Neural crest cell (in vitro differentiated cells): ENCODE data around the gene INAVA. TPM values are rescaled to one million over a fixed set of nuclear protein-coding genes. Genes with fewer than 3 reads are reported as not detected.

ENCODE experiments used
- DNase-seq: peaks from one replicate; pipeline ENCODE4 v3.0.0; 2021; ENCODE audit warnings: low read depth, mixed read lengths, low spot score
- H3K27ac Mint-ChIP-seq: one replicate; pipeline ENCODE4 v1.8.0; 2021; ENCODE audit warnings: mild to moderate bottlenecking, mixed read lengths; ENCODE audit not compliant: unreplicated experiment
- H3K27me3 Mint-ChIP-seq: 2 replicates; pipeline ENCODE4 v1.8.0; 2021; ENCODE audit warnings: low read depth, mild to moderate bottlenecking, mixed read lengths
- H3K36me3 Mint-ChIP-seq: 2 replicates; pipeline ENCODE4 v1.8.0; 2021; ENCODE audit warnings: low read depth, mild to moderate bottlenecking, mixed read lengths
- H3K4me1 Mint-ChIP-seq: 2 replicates; pipeline ENCODE4 v1.8.0; 2021; ENCODE audit warnings: mixed read lengths
- H3K4me3 Mint-ChIP-seq: one replicate; pipeline ENCODE4 v1.8.0; 2021; ENCODE audit warnings: mild to moderate bottlenecking, mixed read lengths
- H3K9me3 Mint-ChIP-seq: 2 replicates; pipeline ENCODE4 v1.8.0; 2021; ENCODE audit warnings: mixed read lengths
- CTCF ChIP-seq: fragments of 200-600 bp; sonication (generic); conservative IDR thresholded peaks from 2 replicates; pipeline ENCODE4 v1.5.0; 2021; ENCODE audit warnings: antibody characterized with exemption, mild to moderate bottlenecking
- total RNA-seq: library from RNA; stranded (reverse); gene quantifications from 2 replicates; pipeline ENCODE4 v1.2.1, GENCODE V29; 2021

Gene INAVA
- total RNA-seq, 1 donor from 2014 or later, result 51.8 TPM

- H3K4me3 Mint-ChIP-seq, result no peak overlapping the region
- H3K4me1 Mint-ChIP-seq, result no peaks in the 10 kb centered on the region
- no peaks in the 10 kb centered on the region for H3K36me3 Mint-ChIP-seq
- TF ChIP-seq CTCF, result no peak
- no peak overlapping the region for H3K27ac Mint-ChIP-seq
- H3K9me3 Mint-ChIP-seq, result no peaks in the 10 kb centered on the region
- DNase-seq, result no peak
- no peaks in the 10 kb centered on the region for H3K27me3 Mint-ChIP-seq
Observed at GRCh38 chr1:200873116-200873670, 21.5 kb upstream of the INAVA start.

- Mint-ChIP-seq H3K27me3 (no peaks in the 10 kb centered on the region), H3K4me1 (no peaks in the 10 kb centered on the region), H3K4me3 (no peak overlapping the region), H3K9me3 (no peaks in the 10 kb centered on the region), H3K27ac (no peak overlapping the region), H3K36me3 (no peaks in the 10 kb centered on the region)
- DNase-seq, result no peak
- no peak for TF ChIP-seq CTCF
Observed at GRCh38 chr1:200873671-200874397, 20.9 kb upstream of the INAVA start.

- DNase-seq, result no peak
- no peaks in the 10 kb centered on the region for H3K36me3 Mint-ChIP-seq
- H3K4me1 Mint-ChIP-seq, result no peaks in the 10 kb centered on the region
- H3K27ac Mint-ChIP-seq, result peak overlapping the region; percentile 15
- H3K4me3 Mint-ChIP-seq, result no peak overlapping the region
- TF ChIP-seq CTCF, result no peak
- no peaks in the 10 kb centered on the region for H3K27me3 Mint-ChIP-seq
- no peaks in the 10 kb centered on the region for H3K9me3 Mint-ChIP-seq
Observed at GRCh38 chr1:200874694-200875093, 20.0 kb upstream of the INAVA start.

GRCh38 chr1:200875416-200875815 lies 19.3 kb upstream of the INAVA start:
- no peak for TF ChIP-seq CTCF
- DNase-seq, result no peak
- Mint-ChIP-seq H3K9me3 (no peaks in the 10 kb centered on the region), H3K36me3 (no peaks in the 10 kb centered on the region), H3K4me1 (peaks cover 7% of the 10 kb centered on the region), H3K27me3 (no peaks in the 10 kb centered on the region), H3K27ac (peak overlapping the region; percentile 50), H3K4me3 (no peak overlapping the region)

GRCh38 chr1:200877010-200877409 lies 17.7 kb upstream of the INAVA start:
- no peaks in the 10 kb centered on the region for H3K27me3 Mint-ChIP-seq
- H3K9me3 Mint-ChIP-seq, result no peaks in the 10 kb centered on the region
- peaks cover 13% of the 10 kb centered on the region for H3K4me1 Mint-ChIP-seq
- DNase-seq, result no peak
- H3K27ac Mint-ChIP-seq, result no peak overlapping the region
- H3K36me3 Mint-ChIP-seq, result no peaks in the 10 kb centered on the region
- no peak for TF ChIP-seq CTCF
- H3K4me3 Mint-ChIP-seq, result no peak overlapping the region
